D721Med (cell line): ENCODE data around the gene PRKX.
"Not testable (repeated sequence)": the region's sequence is repeated elsewhere in the genome, so short reads cannot be mapped to it uniquely, and the experiment has no call there.

Source experiments
- DNase-seq: peaks from one replicate; pipeline ENCODE4 v3.0.0; 2011; ENCODE audit warnings: low spot score; ENCODE audit not compliant: insufficient read length
- FAIRE-seq: peaks from 2 replicates; lab custom pipeline; 2011; peaks lifted over from hg19 to GRCh38; lab: Jason Lieb, UNC
- TF ChIP-seq, protein P1 (sequence below): IDR thresholded peaks from 2 replicates; pipeline ENCODE4 v1.5.1; 2012; ENCODE audit warnings: mild to moderate bottlenecking, control low read depth; ENCODE audit not compliant: insufficient read depth; ENCODE audit errors: missing control alignments

PRKX gene

GRCh38 chrX:3733043-3733430 lies 19.6 kb upstream of the PRKX start:
- TF ChIP-seq, protein P1, sequence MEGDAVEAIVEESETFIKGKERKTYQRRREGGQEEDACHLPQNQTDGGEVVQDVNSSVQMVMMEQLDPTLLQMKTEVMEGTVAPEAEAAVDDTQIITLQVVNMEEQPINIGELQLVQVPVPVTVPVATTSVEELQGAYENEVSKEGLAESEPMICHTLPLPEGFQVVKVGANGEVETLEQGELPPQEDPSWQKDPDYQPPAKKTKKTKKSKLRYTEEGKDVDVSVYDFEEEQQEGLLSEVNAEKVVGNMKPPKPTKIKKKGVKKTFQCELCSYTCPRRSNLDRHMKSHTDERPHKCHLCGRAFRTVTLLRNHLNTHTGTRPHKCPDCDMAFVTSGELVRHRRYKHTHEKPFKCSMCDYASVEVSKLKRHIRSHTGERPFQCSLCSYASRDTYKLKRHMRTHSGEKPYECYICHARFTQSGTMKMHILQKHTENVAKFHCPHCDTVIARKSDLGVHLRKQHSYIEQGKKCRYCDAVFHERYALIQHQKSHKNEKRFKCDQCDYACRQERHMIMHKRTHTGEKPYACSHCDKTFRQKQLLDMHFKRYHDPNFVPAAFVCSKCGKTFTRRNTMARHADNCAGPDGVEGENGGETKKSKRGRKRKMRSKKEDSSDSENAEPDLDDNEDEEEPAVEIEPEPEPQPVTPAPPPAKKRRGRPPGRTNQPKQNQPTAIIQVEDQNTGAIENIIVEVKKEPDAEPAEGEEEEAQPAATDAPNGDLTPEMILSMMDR: no peak
- FAIRE-seq (no peak), DNase-seq (no peak)

GRCh38 chrX:3732326-3733042 lies 19.0 kb upstream of the PRKX start:
- not testable (repeated sequence) for DNase-seq, FAIRE-seq

DNA sequence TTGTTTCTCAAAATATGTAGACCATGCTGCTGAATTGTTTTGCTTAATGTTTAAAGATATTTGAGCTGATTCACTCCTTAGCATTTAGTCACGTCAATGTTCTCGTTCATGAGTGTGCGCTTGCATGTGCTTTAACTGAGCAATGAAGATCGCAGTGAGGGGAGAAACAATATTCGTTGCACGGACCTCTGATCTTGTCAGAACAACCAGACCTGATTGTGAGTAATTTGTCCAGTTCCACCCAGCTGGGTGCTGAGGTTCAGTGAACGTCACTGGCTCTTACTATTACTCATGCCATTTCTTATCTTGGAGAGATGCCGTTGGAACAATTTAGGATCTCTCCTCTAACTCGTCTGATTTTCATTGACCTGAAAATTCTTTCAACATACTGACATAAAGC lies 15.0 kb upstream of the PRKX start:
- FAIRE-seq: no peak
- TF ChIP-seq, protein P1: no peak

GRCh38 chrX:3723460-3723859 lies 10.0 kb upstream of the PRKX start:
- not testable (repeated sequence) for FAIRE-seq, DNase-seq

More for the DNA sequence above, 15.0 kb upstream of the PRKX start:
- DNase-seq: no peak

GRCh38 chrX:3717742-3718420 lies 4.4 kb upstream of the PRKX start:
- no peak for DNase-seq
- TF ChIP-seq, protein P1: no peak
- FAIRE-seq: no peak

GRCh38 chrX:3715921-3716320 lies 2.5 kb upstream of the PRKX start:
- DNase-seq: no peak
- TF ChIP-seq, protein P1: no peak
- no peak for FAIRE-seq

GRCh38 chrX:3714706-3715479 lies 1.4 kb upstream of the PRKX start:
- DNase-seq, FAIRE-seq: not testable (repeated sequence)

- TF ChIP-seq, protein P1: no peak
- no peak for DNase-seq
These were observed 537 bp upstream of the PRKX start for GRCh38 chrX:3713937-3714434.

More at GRCh38 chrX:3713937-3714434, 537 bp upstream of the PRKX start:
- no peak for FAIRE-seq
